PC-9 (cell line): Measurements from ENCODE around the gene ENO1. TPM values are rescaled to one million over a fixed set of nuclear protein-coding genes. Genes with fewer than 3 reads are reported as not detected.

Source experiments
- BruUV-seq: library from RNA; stranded (reverse); fragments of 400-500 nt; replicated peaks from 2 replicates; lab custom pipeline; 2021; lab: Mats Ljungman, UMichigan
- CTCF ChIA-PET: fragments of 300-600 bp; sonication (Branson Sonifier 250); formaldehyde crosslinking; loops from one replicate; lab custom pipeline; 2022; ENCODE audit warnings: antibody characterized with exemption; lab: Charles Lee
- POLR2A ChIA-PET: fragments of 300-600 bp; sonication (Branson Sonifier 250); formaldehyde crosslinking; loops from one replicate; lab custom pipeline; 2022; ENCODE audit warnings: antibody characterized with exemption; ENCODE audit not compliant: unreplicated experiment; lab: Charles Lee
- DNase-seq, 2 experiments: peaks; one replicate each; pipeline versions ENCODE4 v3.0.0 to v3.0.0-alpha.2; 2015 to 2022; ENCODE audit warnings: mixed read lengths in 1 of 2
- H2AFZ ChIP-seq: fragments of 200-600 bp; sonication (generic); 2 replicates; pipeline ENCODE4 v1.8.1; 2017; ENCODE audit warnings: antibody characterized with exemption
- H3F3A ChIP-seq: fragments of 200-600 bp; sonication (generic); 2 replicates; pipeline ENCODE4 v1.8.1; 2017; ENCODE audit warnings: antibody characterized with exemption, mild to moderate bottlenecking, low read depth; ENCODE audit not compliant: insufficient read depth
- H3K27ac ChIP-seq: fragments of 200-600 bp; sonication (generic); 2 replicates; pipeline ENCODE4 v1.6.1; 2016; ENCODE audit warnings: mixed run types
- H3K27me3 ChIP-seq: fragments of 200-600 bp; sonication (generic); 2 replicates; pipeline ENCODE4 v1.6.1; 2016; ENCODE audit warnings: low read depth, mixed run types; ENCODE audit not compliant: insufficient read depth
- H3K36me3 ChIP-seq: fragments of 200-600 bp; sonication (generic); 2 replicates; pipeline ENCODE4 v1.6.1; 2016; ENCODE audit warnings: low read depth, mixed run types
- H3K4me1 ChIP-seq: fragments of 200-600 bp; sonication (generic); replicated peaks from 2 replicates; pipeline ENCODE4 v1.6.1; 2016; ENCODE audit warnings: mixed run types; ENCODE audit not compliant: insufficient read depth
- H3K4me2 ChIP-seq: fragments of 200-600 bp; sonication (generic); 2 replicates; pipeline ENCODE4 v1.6.1; 2017; ENCODE audit warnings: mixed run types
- H3K4me3 ChIP-seq: fragments of 200-600 bp; sonication (generic); 2 replicates; pipeline ENCODE4 v1.6.1; 2016; ENCODE audit warnings: mixed run types
- H3K79me2 ChIP-seq: fragments of 200-600 bp; sonication (generic); 2 replicates; pipeline ENCODE4 v1.6.1; 2017; ENCODE audit warnings: low read depth, mixed run types
- H3K9me2 ChIP-seq: fragments of 200-600 bp; sonication (generic); 2 replicates; pipeline ENCODE4 v1.8.1; 2017; ENCODE audit warnings: mild to moderate bottlenecking; ENCODE audit not compliant: insufficient read depth
- H3K9me3 ChIP-seq: fragments of 200-600 bp; sonication (generic); 2 replicates; pipeline ENCODE4 v1.8.1; 2016; ENCODE audit warnings: low read depth; ENCODE audit not compliant: insufficient read depth
- H4K20me1 ChIP-seq: fragments of 200-600 bp; sonication (generic); 2 replicates; pipeline ENCODE4 v1.8.1; 2017; ENCODE audit not compliant: insufficient read depth
- CTCF ChIP-seq: fragments of 200-600 bp; sonication (generic); conservative IDR thresholded peaks from 2 replicates; pipeline ENCODE4 v1.6.1; 2017; ENCODE audit warnings: mixed run types, antibody characterized with exemption, mild to moderate bottlenecking, moderate library complexity
- EZH2 ChIP-seq: fragments of 200-600 bp; sonication (generic); IDR thresholded peaks from 2 replicates; pipeline ENCODE4 v1.8.0; 2017; ENCODE audit warnings: antibody characterized with exemption, low read depth
- intact Hi-C: fragments of 100-400 bp; cut with micrococcal nuclease; formaldehyde crosslinking; loops from one replicate; pipeline ENCODE4 v1.10.0; 2022; ENCODE audit not compliant: unreplicated experiment
- total RNA-seq: library from RNA; stranded (reverse); gene quantifications from 2 replicates; pipeline ENCODE4 v1.2.3, GENCODE V29; 2021

ENO1 gene
- total RNA-seq, 1 experiment from 2014 or later: 1,902 TPM

GRCh38 chr1:8858888-8859706 lies 19.4 kb downstream of the ENO1 start:
- Histone ChIP-seq H3F3A (peaks cover 80% of the 10 kb centered on the region), H3K79me2 (no peaks in the 10 kb centered on the region), H3K27ac (0 out of 2 replicates have a peak overlapping the region, but pooled peaks have one; percentile 2), H3K4me3 (no peak overlapping the region), H4K20me1 (peaks cover 53% of the 10 kb centered on the region), H3K9me3 (no peaks in the 10 kb centered on the region), H3K36me3 (peaks cover 15% of the 10 kb centered on the region; the same call in 1 of the 2 replicates), H3K4me1 (0 out of 2 replicates have a peak, but pooled peaks cover 5% of the 10 kb centered on the region), H3K27me3 (no peaks in the 10 kb centered on the region), H3K4me2 (no peak overlapping the region), H3K9me2 (no peaks in the 10 kb centered on the region), H2AFZ (no peak overlapping the region)
- BruUV-seq: no TSS peak
- peak; percentile 31 to 48 for DNase-seq
- no peak for TF ChIP-seq EZH2
- peak; percentile 69 for TF ChIP-seq CTCF
- CTCF ChIA-PET: interaction anchor here (1.2 to 1.6 kb wide), 2 partner anchors 21 to 146 kb away, joined by 3 to 4 read pairs; no protein-coding TSS in a partner anchor
- POLR2A ChIA-PET: interaction anchor here (0.6 to 0.7 kb wide), 3 partner anchors 10 to 298 kb away, joined by 3 to 6 read pairs (median 3); no protein-coding TSS in a partner anchor
- intact Hi-C loops: loop anchor here (1.0 to 10.0 kb wide), 6 partner anchors 14 to 1194 kb away; no protein-coding TSS in a partner anchor

- intact Hi-C loops: loop anchor here (1.0 to 10.0 kb wide), 6 partner anchors 15 to 1193 kb away; no protein-coding TSS in a partner anchor
- H3K27ac ChIP-seq: no peak overlapping the region
These were observed 20.3 kb downstream of the ENO1 start for GRCh38 chr1:8858112-8858668.

More at GRCh38 chr1:8858112-8858668, 20.3 kb downstream of the ENO1 start:
- H3K27me3 ChIP-seq: no peaks in the 10 kb centered on the region
- peaks cover 15% of the 10 kb centered on the region; the same call in 1 of the 2 replicates for H3K36me3 ChIP-seq
- no peaks in the 10 kb centered on the region for H3K79me2 ChIP-seq
- H3K4me3 ChIP-seq: no peak overlapping the region
- no peak overlapping the region for H2AFZ ChIP-seq
- no peak overlapping the region for H3K4me2 ChIP-seq
- peaks cover 45% of the 10 kb centered on the region for H4K20me1 ChIP-seq
- peaks cover 71% of the 10 kb centered on the region for H3F3A ChIP-seq
- no peaks in the 10 kb centered on the region for H3K9me3 ChIP-seq
- ChIA-PET POLR2A (interaction anchor here (0.6 to 0.7 kb wide), 4 partner anchors 9 to 432 kb away, joined by 3 to 6 read pairs (median 4); no protein-coding TSS in a partner anchor), CTCF (no interaction called here)
- BruUV-seq: no TSS peak
- TF ChIP-seq CTCF (no peak), EZH2 (no peak)
- H3K4me1 ChIP-seq: 0 out of 2 replicates have a peak, but pooled peaks cover 5% of the 10 kb centered on the region
- DNase-seq: peak; percentile 78 to 82
- no peaks in the 10 kb centered on the region for H3K9me2 ChIP-seq
